ENCODE results near the gene UNC13B. TPM values are rescaled to one million over a fixed set of nuclear protein-coding genes. Genes with fewer than 3 reads are reported as not detected.

Gene UNC13B
- total and polyA plus RNA-seq, 9 of the 15 experiments (the other 6 are each of a cell fraction or from before 2014, with no cell fraction given) = 2.4 to 11.5 (median 8.6) TPM

DNA sequence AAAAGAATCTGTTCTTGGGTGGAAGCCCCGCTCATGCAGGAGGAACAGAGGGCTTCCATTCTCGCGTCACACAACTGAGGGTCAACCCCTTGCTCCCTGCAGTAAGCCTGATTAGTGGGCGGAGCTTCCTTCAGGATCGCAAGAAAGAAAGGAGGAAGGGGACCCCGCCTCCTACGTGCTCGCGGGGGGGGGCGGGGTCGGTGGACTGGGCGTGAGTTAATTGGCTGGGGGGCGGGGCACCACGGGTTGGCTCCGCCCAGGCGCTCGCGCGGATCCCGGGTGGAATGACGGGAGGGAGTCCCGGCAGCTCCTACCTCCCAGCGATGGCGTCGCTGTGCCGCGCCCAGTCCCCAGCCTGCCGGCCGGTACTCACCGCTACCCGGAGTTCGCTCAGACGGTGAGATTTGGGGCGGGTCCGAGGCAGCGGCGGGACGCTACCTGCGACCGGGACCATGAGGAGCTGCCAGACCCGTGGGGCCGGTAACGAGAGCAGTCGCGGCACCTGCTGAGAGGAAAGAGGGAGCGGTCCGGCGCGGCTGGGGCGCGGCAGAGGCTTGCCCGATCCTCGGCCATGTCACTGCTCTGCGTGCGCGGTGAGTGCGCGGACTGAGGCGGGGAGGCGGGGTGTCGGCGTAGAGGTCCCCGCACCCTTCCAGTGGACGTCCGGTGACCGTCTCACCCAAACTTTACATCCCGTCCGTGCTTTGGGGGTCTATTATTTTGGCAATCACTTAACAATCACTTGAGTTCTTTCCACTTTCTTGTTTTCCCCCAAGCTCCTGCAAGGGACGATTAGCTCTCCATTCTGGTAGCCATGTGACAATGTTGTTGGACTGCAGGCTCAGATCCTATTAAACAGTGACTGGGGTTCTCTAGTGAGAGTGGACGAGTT, at the start of gene UNC13B (continued):
- TF ChIP-seq, protein P1, sequence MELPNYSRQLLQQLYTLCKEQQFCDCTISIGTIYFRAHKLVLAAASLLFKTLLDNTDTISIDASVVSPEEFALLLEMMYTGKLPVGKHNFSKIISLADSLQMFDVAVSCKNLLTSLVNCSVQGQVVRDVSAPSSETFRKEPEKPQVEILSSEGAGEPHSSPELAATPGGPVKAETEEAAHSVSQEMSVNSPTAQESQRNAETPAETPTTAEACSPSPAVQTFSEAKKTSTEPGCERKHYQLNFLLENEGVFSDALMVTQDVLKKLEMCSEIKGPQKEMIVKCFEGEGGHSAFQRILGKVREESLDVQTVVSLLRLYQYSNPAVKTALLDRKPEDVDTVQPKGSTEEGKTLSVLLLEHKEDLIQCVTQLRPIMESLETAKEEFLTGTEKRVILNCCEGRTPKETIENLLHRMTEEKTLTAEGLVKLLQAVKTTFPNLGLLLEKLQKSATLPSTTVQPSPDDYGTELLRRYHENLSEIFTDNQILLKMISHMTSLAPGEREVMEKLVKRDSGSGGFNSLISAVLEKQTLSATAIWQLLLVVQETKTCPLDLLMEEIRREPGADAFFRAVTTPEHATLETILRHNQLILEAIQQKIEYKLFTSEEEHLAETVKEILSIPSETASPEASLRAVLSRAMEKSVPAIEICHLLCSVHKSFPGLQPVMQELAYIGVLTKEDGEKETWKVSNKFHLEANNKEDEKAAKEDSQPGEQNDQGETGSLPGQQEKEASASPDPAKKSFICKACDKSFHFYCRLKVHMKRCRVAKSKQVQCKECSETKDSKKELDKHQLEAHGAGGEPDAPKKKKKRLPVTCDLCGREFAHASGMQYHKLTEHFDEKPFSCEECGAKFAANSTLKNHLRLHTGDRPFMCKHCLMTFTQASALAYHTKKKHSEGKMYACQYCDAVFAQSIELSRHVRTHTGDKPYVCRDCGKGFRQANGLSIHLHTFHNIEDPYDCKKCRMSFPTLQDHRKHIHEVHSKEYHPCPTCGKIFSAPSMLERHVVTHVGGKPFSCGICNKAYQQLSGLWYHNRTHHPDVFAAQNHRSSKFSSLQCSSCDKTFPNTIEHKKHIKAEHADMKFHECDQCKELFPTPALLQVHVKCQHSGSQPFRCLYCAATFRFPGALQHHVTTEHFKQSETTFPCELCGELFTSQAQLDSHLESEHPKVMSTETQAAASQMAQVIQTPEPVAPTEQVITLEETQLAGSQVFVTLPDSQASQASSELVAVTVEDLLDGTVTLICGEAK (IDR thresholded peaks at IDR 0.05) = no peak
- TF ChIP-seq, protein P1 (CRISPR knock-in tag; IDR thresholded peaks at IDR 0.05) = no peak
- no peak for TF ChIP-seq POLR3G (IDR thresholded peaks at IDR 0.05; ENCODE audit: extremely low read depth, insufficient read length, insufficient replicate concordance)
- TF ChIP-seq ZNF561 (CRISPR knock-in tag; conservative IDR thresholded peaks at IDR 0.05) = no peak
- no peak for TF ChIP-seq LCOR (CRISPR knock-in tag; IDR thresholded peaks at IDR 0.05)
- TF ChIP-seq NR2F6 (CRISPR knock-in tag; IDR thresholded peaks at IDR 0.05) = no peak
- TF ChIP-seq SPI1 (IDR thresholded peaks at IDR 0.05; ENCODE audit: borderline replicate concordance, low read depth, low read length) = peak; percentile 59; the same call in 1 of the 2 replicates
- TF ChIP-seq, protein P2, sequence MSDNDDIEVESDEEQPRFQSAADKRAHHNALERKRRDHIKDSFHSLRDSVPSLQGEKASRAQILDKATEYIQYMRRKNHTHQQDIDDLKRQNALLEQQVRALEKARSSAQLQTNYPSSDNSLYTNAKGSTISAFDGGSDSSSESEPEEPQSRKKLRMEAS (CRISPR knock-in tag; IDR thresholded peaks at IDR 0.05) = peak; percentile 59
- TF ChIP-seq RBM15 (IDR thresholded peaks at IDR 0.05; ENCODE audit: insufficient read depth, low read length) = no peak
- no peak for TF ChIP-seq GATAD2A (IDR thresholded peaks at IDR 0.05)
- no peak for TF ChIP-seq GTF2A2 (tag; IDR thresholded peaks at IDR 0.05)
- no peak for TF ChIP-seq FOXJ3 (CRISPR knock-in tag; IDR thresholded peaks at IDR 0.05)
- TF ChIP-seq NR1H2 (CRISPR knock-in tag; IDR thresholded peaks at IDR 0.05) = no peak
- no peak for TF ChIP-seq ZNF184 (CRISPR knock-in tag; IDR thresholded peaks at IDR 0.05)
- TF ChIP-seq HNRNPH1 (optimal IDR thresholded peaks at IDR 0.05; ENCODE audit: low read depth, low read length) = no peak
- no peak for TF ChIP-seq ZNF263 (CRISPR knock-in tag; IDR thresholded peaks at IDR 0.05; ENCODE audit: borderline replicate concordance)
- TF ChIP-seq MAFG (tag; conservative IDR thresholded peaks at IDR 0.05) = no peak
- TF ChIP-seq SIRT6 (IDR thresholded peaks at IDR 0.05; ENCODE audit: low read depth, low read length) = no peak
